Fibroblast of skin of right biceps (primary cell): ENCODE measurements around the gene GABPA.
"Not testable (repeated sequence)": the region's sequence is repeated elsewhere in the genome, so short reads cannot be mapped to it uniquely, and the experiment has no call there.

ENCODE experiments used
- DNase-seq: peaks from one replicate; pipeline ENCODE4 v3.0.0-alpha.2; 2013

Gene GABPA

DNA sequence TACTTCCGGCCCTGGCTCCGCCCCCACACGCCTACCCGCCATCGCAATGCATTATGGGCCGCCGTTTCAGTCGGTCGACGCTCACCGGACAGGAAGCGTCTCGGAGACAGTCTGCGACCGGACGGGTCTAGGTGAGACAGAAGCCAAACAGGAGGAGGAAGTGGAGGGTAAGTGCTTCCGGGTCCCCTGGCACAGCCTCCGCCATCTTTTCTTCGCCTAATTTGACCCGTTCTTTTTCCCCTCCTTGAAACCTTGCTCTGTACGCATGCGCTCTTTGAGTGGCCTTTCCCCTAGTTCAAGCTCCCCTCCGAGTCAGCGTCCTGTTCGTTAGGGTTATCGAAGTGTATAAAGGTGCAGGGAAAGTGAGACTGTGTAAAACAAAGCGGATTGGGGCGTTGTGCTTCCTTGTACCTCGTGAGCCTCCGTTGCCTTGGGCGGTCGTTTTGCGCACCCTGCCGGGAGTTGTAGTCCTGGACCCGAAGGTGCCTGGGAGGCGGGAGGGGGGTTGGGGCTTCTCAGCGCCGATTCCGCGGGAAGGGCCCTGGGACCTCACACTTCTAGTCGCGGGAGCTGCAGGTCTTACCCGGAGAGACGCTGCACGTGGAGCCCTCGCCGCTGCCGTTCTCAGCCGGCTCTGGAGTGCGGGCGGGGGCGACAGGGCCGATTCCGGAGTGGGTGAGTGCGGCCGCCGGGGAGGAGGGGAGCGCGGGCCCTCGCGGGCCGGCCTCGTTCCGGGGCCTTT lies at the start of gene GABPA, which contains the start of gene ATP5PF:
TSS of gene GABPA (plus strand) at position 69 of the 742 bp plus-strand sequence. CDS start 6,627 bp downstream, outside the sequence.
TSS of gene ATP5PF (minus strand) at position 1 of the 742 bp plus-strand sequence. CDS start 5,110 bp downstream, outside the sequence.
- peak; percentile 99 for DNase-seq

DNA sequence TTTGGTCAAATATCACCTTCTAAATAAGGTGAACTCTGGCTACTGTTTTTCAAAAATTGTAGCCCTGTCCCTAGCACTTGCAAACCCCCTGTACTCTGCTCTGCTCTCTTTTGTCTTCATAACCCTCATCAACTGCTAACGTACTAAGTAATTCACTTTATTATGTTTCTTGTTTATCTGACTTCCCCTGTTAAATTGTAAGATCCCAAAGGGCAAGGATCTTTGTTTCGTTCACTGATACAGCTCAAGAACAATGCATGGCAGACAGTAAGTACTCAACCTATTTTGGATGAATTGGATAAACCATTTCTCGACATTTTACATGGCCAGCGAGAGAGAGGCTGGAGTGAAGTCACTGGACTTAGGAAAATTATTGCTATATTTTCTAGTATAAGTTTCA lies 47.0 kb upstream of the GABPA start:
- no peak for DNase-seq

DNA sequence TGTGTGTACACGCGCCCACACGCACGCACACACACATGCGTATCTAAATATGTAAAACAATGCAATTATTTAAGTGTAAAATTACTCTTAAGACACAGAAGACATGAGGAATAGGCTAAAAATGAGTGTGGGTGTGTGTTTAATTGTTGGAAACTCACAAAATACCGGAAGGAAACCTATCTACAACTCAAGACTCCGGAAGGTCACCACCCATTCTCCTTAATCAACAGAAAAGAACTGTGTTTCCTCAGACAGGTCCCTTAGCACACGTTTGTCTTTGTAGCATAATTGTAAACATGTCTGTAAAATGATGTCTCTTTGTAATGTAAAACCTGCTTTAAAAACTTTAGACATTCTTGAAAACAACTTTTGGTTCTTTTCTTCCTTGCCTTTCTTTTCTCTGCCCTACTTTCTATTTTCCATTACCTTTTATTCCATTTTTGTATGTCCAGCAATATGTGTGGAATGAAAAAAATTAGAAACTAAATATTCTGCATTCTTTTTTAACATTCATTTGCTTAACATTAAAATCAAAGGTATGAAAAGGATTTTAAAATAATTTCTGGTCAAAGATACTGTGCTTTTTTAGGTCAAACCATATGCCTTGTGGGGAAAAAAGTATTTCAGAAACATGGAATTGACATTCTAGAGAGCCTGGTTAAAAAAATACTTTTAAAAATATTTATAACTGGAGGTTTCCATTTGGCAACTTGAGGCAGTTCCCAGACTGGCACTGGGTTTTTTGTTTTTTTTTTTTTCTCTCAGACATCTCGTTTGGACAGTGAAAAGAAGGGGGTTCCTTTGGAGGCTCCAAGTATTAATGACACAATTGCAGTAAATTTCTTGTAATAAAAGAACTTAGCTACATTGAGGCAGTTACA lies 46.3 kb upstream of the GABPA start:
- DNase-seq = peak; percentile 20

DNA sequence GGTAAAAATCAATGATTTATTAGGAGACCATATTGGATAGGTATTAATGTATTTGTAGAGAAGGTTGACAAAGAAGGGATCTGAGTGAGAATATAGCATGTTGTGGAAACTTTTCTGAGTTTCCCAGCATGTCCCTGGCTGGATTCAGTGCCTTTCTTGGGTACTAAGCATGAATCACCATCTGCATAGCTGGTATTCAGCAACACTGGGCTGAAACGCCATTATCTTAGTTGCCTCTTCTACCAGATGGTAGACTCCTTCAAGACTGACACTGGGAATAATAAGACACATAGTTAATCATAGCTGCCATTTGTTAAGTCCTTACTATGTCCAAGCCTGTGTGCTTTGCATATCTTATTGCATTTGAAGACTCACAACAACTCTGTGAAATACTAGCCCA lies 45.5 kb upstream of the GABPA start:
- DNase-seq = no peak

DNA sequence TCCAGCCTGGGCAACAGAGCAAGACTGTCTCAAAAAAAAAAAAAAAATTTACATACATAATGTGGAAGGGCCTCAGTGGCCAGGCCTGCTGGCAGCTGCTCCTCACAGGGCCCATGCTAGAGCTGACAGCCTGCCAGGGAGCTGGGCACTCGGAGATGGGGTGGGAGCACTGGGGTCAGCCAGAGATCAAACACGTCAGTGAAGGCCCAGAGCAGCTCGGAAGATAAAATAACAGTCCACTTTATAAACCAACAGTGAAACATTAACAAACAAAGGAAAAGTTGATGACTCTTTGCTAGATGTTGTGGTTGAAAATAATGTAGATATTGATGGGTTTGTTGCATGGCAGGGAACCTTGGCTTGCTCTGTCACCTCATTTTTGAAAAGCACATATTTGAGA lies 42.8 kb upstream of the GABPA start:
- DNase-seq = no peak

DNA sequence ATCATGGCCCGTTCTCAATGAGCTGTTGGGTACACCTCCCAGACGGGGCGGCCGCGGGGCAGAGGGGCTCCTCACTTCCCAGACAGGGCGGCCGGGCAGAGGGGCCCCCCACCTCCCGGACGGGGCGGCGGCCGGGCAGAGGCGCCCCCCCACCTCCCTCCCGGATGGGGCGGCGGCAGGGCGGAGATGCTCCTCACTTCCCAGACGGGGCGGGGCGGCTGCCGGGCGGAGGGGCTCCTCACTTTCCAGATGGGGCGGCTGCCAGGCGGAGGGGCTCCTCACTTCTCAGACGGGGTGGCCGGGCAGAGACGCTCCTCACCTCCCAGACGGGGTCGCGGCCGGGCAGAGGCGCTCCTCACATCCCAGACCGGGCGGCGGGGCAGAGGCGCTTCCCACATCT lies 39.3 kb upstream of the GABPA start:
- DNase-seq = not testable (repeated sequence)

DNA sequence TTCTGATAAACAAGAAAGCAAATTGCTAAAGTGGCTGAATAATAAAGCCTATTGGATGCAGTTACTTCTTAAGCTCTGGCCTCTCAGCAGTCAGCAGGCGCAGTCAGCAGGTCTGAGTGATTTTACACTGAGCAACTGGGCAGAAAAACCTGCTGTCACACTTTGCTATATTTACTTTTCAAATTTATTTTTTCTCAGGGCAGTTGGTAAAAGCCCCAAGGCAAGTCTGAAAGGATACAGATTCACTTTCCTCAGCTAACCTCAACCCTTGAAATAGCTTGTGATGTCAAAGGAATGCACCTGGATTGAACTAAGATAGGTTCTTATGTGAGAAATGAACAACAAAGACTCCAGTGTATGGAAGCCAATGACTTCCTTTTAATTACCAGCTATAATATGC lies 34.0 kb upstream of the GABPA start:
- DNase-seq = no peak

DNA sequence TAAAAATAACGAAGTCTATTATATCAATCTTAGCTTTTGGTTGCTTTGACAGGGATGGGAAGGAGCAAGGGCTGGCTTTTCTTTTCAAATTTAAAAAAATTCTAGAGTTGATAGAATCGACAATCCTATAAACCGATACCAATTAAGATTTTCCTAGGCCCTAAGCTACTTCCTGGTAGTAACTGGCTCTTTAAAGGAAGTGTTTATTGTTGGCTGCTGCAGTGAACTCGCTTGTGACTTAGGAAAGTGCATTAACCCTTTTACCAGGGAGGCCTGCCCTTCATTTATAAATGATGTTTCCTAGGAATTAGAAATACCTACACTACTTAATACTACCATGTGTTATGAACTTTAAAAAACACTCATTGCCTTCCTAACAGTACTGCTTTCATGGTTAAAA lies 33.2 kb upstream of the GABPA start:
- no peak for DNase-seq

DNA sequence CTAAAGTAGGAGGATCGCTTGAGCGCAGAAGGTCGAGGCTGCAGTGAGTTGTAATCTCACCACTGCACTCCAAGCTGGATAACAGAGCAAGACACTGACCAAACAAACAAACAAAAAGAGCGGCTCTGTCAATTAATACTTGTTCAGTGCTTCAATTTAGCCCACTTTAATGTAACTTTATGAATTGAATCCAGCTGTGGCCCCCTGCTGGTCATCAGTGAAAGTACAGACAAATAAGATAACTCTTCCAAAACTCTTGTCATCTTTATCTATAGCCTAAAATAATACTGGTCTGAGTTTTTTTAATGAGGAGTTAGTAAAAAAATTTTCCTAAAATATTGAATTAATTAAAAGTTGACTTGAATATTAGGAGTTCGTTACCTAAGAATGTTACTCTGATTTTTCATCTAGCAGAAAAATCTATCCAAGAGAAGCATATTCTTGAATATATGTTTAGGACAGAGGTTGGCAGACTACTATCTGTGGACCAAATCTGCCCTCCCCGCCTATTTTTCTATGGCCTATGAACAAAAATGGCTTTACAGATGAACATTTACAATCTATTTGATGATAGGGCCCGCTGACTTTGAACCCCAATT lies 26.2 kb upstream of the GABPA start:
- peak; percentile 51 for DNase-seq

DNA sequence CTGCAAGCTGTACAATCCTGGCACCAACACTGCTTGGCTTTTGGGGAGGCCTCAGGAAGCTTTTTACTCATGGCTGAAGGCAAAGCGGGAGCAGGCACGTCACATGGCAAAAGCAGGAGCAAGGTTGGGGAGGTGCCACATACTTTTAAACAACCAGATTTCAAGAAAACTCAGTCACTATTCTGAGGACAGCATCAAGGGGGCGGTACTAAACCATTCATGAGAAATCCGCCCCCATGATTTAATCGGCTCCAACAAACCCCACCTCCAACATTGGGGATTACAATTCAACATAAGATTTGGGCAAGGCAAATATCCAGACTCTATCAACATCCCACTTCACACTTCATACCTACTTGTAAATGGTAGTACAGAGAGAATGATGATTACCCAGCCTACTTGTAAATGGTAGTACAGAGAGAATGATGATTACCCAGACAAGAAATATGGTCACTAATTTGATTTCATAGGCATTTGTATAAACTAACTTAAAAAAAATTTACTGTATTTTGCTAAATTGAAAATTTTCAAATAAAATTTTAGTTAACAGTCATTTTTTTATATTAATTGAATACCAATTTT lies 25.0 kb upstream of the GABPA start:
- no peak for DNase-seq

DNA sequence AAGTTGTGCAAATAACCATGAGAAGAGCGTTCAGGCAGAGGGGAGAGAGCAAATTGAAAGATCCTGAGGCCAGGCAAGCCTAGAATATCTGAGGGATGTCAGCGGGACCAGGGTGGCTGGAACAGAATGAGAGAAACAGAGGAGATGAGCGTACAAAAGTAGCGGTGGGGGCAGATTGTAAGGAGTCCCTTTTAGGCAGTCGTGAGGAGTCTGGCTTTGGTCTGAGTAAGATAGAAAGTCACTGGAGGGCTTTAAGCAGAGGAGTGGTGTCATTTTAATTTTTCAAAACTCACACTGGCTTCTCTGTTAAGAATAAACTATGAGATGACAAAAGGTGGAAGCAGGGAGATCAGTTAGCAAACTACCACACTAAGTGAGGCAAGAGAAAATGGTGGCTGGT lies 24.2 kb upstream of the GABPA start:
- DNase-seq = no peak

DNA sequence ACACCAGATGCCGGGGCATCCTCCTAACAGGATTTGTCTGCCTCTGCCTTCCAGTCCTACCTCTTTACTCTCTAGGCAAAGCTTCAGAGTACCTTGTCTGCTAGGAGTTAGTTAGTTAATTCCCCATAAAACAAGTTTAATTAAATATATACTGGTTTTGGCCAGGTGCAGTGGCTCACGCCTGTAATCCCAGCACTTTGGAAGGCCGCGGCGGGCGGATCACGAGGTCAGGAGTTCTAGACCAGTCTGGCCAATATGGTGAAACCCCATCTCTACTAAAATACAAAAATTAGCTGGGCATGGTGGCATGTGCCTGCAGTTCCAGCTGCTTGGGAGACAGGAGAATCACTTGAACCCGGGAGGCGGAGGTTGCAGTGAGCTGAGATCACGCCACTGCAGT lies 20.7 kb upstream of the GABPA start:
- DNase-seq = not testable (repeated sequence)

DNA sequence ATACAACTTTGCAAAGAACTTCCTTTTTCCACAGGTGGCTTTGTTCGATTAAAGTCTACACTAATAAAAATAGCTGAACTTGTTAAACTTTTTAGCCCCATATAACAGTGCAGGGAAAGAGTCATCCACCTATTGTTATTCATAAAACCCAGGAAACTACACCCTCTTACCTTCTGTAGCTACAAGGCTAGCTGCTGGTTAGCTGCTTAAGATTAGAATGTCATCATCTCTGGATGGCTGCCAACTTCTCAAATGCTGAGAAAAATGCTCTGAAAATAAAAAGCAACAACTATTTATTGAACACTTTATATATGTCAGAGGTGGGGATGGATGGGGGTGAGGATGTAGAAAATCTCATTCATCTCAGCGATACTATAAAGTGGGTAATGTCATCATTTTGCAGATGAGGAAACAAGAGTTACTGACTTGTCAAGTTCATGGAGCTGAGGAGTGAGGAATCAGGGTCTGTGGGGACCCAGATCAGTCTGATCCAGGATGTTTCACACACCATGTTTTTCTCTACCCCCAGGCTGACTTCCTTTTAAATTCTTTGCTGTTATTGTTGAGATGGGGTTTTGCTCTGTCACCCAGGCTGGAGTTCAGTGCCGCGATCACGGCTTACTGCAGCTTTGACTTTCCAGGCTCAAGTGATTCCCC lies 17.2 kb upstream of the GABPA start:
- DNase-seq = peak; percentile 28

DNA sequence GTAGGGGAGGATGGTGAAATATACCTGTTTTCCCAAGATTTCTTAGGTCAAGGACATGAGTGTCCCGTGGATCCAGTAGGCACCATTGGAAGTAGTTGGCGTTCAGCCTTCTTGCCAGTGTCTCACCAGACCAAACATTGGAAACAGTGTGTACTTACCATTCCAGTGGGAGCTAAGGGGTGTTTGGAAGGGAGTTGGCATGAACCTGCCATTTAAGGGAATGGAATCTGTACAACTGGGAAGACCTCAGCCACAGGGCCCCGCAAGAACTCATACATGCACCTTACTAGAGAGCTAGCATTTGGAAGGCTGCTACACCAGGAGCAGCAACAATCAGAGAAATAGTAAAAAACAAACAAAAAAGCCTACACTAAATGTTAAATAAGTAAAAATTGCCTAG lies 12.8 kb upstream of the GABPA start:
- no peak for DNase-seq

DNA sequence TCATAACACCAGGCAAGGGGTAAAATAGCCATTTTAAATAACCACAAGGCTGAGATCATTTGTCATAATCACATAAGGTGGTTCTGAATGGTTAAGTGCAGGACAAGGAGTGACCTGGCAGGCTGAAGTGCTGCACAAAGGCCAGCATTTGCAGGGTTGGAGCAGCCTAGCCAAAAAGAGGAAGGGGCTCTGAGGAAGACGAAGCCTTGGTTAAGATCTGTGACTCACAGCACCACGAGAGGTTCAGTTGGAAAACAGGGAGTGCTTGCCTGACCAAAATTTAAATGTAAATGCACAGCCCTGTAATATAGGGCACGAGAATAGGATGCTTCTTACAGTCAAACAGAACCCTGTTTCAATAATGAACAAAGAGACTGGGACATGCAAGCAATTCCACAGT lies 12.1 kb upstream of the GABPA start:
- no peak for DNase-seq

DNA sequence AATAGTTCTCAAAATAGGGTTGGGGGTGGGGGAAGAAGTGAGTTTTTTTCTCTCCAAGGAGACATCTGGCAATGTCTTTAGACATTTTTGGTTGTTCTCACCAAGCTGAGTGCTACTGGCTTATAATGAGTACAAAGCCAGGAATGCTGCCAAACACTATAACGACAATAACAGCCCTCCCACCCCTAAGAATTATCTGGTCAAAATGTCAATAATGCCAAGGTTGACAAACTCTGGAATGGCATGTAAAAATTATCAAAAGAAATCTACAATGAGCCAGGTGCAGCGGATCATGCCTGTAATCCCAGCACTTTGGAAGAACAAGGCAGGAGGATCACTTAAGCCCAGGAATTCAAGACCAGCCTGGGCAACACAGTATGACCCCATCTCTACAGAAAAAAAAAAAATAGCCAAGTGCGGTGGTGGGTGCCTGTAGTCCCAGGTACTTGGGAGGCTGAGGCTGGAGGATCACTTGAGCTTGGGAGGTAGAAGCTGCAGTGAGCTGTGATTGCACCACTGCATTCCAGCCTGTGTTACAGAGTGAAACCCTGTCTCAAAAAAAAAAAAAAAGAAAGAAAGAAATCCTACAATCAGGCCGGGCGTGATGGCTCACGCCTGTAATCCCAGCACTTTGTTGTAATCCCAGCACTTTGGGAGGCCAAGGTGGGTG lies 2.5 kb upstream of the GABPA start:
- DNase-seq = no peak

DNA sequence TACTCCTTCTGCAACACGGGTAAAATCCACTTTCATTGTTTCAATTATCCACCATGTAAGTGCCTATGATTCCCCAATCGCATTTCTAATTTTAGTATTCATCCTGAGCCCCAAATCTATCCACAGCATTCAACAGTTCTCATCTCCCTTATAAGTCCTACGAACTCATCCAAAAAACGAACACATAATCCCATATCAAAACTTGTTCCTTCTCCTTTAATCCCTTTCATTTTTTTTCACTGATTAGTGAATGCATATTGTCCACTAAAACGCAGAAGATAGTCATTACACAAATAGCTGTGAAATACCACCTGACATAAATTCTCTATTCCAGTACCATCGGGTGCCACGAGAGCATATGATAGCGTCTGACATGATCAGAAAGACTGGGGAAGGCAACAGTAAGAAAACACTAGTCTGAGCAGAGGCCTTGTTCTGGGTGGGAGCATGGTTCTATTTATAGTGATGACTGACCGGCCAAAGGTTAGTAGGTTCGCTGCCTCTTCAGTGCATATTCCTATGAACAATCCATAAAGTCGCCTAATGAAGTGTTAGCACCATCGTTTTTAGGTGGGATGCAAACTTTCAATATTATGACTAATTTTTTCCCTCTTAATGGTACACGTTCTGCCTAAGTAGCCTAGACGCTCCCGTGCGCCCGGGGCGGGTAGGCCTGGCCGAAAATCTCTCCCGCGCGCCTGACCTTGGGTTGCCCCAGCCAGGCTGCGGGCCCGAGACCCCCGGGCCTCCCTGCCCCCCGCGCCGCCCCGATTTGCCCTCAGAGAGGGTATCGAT lies 716 bp upstream of the GABPA start:
- DNase-seq = peak; percentile 15

DNA sequence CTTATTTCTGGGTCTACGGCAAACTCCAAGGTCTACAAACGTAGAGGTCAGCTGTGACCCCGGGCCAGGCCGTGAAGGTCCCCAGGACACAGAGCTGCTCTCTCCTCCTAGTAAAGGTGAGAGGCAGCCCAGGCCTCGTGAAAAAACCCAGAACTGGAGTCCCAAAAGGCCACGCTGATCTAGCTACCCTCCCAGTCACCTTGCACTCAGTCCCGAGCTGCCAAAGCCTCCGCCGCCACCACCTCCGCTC lies 193 bp upstream of the GABPA start:
- no peak for DNase-seq

DNA sequence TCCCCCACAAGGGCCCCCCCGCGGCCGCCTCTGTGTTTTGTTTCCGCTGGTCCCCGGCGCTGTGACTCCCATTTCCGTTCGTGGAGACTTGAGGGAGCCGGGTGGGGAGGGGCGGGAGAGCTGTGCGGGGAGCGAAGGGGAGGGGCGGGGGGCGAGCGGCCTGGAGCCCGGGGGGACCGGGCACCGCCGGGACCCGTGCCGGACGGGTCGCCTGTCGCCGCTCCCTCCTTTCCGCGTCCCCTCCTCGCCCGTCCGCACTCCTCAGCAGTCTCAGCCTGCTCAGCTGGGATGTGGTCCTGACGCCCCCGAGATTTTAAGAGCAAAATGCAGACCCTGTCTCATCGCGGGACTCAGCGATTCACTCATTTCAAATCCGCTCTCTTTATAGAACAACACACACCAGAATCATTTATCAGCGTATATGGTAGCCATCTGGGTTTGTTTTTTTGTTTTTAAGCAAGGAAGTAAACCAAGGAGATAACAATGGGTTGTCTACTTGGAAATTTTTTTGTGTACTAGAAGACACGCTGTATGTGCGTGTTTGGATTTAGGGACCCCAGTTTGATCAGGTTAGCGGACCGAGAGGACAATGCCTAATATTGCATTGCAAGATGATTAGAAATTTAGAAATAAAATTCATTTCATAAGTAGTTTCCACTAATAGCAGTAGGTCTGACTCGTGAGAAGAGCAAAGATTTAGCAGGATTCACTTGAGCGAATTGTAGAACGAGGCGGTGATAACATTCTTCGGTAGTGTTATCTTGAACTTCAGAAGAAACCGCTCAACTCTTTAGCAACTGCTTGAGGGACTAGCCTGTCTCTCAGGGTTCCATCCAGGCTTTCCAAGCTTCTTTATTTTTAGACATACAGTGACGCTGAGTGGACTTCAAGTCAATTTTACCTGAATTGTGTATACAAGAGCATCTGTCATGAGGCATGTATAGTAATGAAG lies 1.1 kb downstream of the GABPA start:
- peak; percentile 90 for DNase-seq

DNA sequence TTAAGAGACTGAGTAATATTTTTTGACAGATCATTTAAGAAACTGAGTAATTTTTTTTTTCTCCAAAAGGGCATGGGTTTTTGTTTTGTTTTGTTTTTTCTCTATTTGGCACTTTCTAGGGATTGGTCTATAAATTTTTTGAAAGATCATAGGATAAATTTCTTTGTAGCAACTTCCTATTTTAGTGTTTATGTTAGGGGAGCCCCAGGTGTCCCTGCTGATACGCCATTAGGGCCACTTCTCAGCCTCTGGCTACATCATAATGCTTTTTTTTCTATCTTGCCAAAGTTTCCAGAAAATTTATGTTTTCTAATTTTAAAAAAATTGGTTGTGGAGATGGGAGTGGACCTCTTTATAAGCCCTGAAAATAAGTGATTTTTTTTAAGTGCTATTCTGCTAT lies 2.6 kb downstream of the GABPA start:
- no peak for DNase-seq
